Measurements from ENCODE around the gene NDOR1.

The NDOR1 gene

DNA sequence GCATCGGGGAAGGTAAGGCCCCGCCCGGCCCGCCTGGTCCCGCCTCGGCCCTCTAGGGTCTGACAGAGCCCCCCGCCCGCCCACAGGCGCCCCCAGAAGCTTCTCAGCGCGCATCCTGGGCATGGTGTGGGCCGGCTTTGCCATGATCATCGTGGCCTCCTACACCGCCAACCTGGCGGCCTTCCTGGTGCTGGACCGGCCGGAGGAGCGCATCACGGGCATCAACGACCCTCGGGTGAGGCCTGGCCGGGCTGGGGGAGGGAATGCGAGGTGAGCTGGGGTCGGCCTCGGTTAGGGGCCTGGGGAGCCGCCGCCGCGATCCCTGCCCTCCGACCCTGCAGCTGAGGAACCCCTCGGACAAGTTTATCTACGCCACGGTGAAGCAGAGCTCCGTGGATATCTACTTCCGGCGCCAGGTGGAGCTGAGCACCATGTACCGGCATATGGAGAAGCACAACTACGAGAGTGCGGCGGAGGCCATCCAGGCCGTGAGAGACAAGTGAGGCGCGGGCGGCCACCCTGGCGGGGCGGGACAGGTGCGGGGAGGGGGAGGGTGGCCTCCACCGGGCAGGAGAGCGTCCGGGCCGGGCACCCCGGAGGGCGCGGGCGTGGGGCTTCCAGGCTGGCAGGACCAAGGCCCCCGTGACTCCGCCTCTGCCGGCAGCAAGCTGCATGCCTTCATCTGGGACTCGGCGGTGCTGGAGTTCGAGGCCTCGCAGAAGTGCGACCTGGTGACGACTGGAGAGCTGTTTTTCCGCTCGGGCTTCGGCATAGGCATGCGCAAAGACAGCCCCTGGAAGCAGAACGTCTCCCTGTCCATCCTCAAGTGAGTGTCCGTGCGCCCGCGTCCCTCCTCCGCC, 42.8 kb upstream of the NDOR1 start:
- Histone ChIP-seq H3K36me3 (ENCODE audit: control insufficient read depth in 1 of 2, insufficient read depth in 2 of 2, low read length in 2 of 2) (no peaks in the 10 kb centered on the region), H3K4ac (ENCODE audit: low read depth, low read length) (no peak overlapping the region), H3K14ac (ENCODE audit: low read length) (no peak overlapping the region), H3K27ac (ENCODE audit: low read depth, low read length) (no peak overlapping the region), H4K12ac (ENCODE audit: low read depth, low read length) (no peak overlapping the region), H2BK5ac (ENCODE audit: low read depth, low read length, poor library complexity) (no peak overlapping the region), H2AK5ac (ENCODE audit: low read length) (no peak overlapping the region), H3K4me2 (ENCODE audit: low read length) (peak overlapping the region; percentile 24), H4K91ac (ENCODE audit: low read depth, low read length) (no peak overlapping the region), H2BK12ac (ENCODE audit: low read length) (no peak overlapping the region), H3K27me3 (ENCODE audit: insufficient read depth, low read length) (peaks cover 63% of the 10 kb centered on the region), H3K4me1 (ENCODE audit: control insufficient read depth in 1 of 2, insufficient read depth in 2 of 2, low read length in 2 of 2) (no peaks in the 10 kb centered on the region), H2AFZ (ENCODE audit: insufficient read depth, low read length, poor library complexity) (no peak overlapping the region), H3K18ac (ENCODE audit: low read length) (no peak overlapping the region), H3K79me2 (ENCODE audit: control insufficient read depth, insufficient read depth, low read length, poor library complexity) (no peaks in the 10 kb centered on the region), H3K4me3 (ENCODE audit: low read depth, low read length) (no peak overlapping the region), H3K9me3 (ENCODE audit: insufficient read depth, low read depth, low read length) (peaks cover 13% of the 10 kb centered on the region), H3K79me1 (ENCODE audit: low read length) (no peaks in the 10 kb centered on the region), H4K8ac (ENCODE audit: low read depth, low read length) (no peak overlapping the region), H3K9ac (ENCODE audit: low read length) (no peak overlapping the region), H2BK120ac (ENCODE audit: insufficient read depth, low read length, poor library complexity) (no peak overlapping the region), H3K23ac (ENCODE audit: low read length) (no peak overlapping the region)
- WGBS (ENCODE audit: extremely low coverage, insufficient coverage, insufficient read length), result no CpG with 5 or more reads among the region's 74 CpGs
- peak; percentile 13 to 62 for DNase-seq

DNA sequence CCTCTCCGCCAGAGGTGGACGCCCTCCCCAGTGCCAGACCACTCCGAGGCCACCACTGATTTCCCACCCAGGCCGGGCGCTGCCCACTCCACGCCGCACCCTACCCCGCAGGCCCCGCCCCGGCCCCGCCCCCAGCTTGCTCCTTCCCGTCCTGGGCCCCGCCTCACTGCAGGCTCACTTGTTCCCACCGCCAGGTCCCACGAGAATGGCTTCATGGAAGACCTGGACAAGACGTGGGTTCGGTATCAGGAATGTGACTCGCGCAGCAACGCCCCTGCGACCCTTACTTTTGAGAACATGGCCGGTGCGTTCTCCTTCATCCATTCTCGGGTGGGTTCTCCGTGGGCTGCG, 42.2 kb upstream of the NDOR1 start:
- no peak overlapping the region for H2BK12ac ChIP-seq (ENCODE audit: low read length)
- DNase-seq, result no peak
- H3K9me3 ChIP-seq (ENCODE audit: insufficient read depth, low read depth, low read length), result peaks cover 11% of the 10 kb centered on the region
- H3K79me1 ChIP-seq (ENCODE audit: low read length), result no peaks in the 10 kb centered on the region
- WGBS (ENCODE audit: extremely low coverage, insufficient coverage, insufficient read length), result no CpG with 5 or more reads among the region's 26 CpGs
- H2BK120ac ChIP-seq (ENCODE audit: insufficient read depth, low read length, poor library complexity), result no peak overlapping the region
- no peak overlapping the region for H3K4me3 ChIP-seq (ENCODE audit: low read depth, low read length)
- H4K91ac ChIP-seq (ENCODE audit: low read depth, low read length), result no peak overlapping the region
- no peak overlapping the region for H3K14ac ChIP-seq (ENCODE audit: low read length)
- no peaks in the 10 kb centered on the region for H3K36me3 ChIP-seq (ENCODE audit: control insufficient read depth in 1 of 2, insufficient read depth in 2 of 2, low read length in 2 of 2)
- no peaks in the 10 kb centered on the region for H3K79me2 ChIP-seq (ENCODE audit: control insufficient read depth, insufficient read depth, low read length, poor library complexity)
- H3K23ac ChIP-seq (ENCODE audit: low read length), result no peak overlapping the region
- H4K12ac ChIP-seq (ENCODE audit: low read depth, low read length), result no peak overlapping the region
- no peak overlapping the region for H3K18ac ChIP-seq (ENCODE audit: low read length)
- H4K8ac ChIP-seq (ENCODE audit: low read depth, low read length), result no peak overlapping the region
- no peak overlapping the region for H2AK5ac ChIP-seq (ENCODE audit: low read length)
- H3K27me3 ChIP-seq (ENCODE audit: insufficient read depth, low read length), result peaks cover 67% of the 10 kb centered on the region
- no peak overlapping the region for H2AFZ ChIP-seq (ENCODE audit: insufficient read depth, low read length, poor library complexity)
- no peak overlapping the region for H3K4ac ChIP-seq (ENCODE audit: low read depth, low read length)
- peak overlapping the region; percentile 20 for H3K4me2 ChIP-seq (ENCODE audit: low read length)
- peaks cover 0 to 2% of the 10 kb centered on the region in 2 experiments for H3K4me1 ChIP-seq (ENCODE audit: control insufficient read depth in 1 of 2, insufficient read depth in 2 of 2, low read length in 2 of 2)
- no peak overlapping the region for H2BK5ac ChIP-seq (ENCODE audit: low read depth, low read length, poor library complexity)
- no peak overlapping the region for H3K9ac ChIP-seq (ENCODE audit: low read length)
- H3K27ac ChIP-seq (ENCODE audit: low read depth, low read length), result no peak overlapping the region

DNA sequence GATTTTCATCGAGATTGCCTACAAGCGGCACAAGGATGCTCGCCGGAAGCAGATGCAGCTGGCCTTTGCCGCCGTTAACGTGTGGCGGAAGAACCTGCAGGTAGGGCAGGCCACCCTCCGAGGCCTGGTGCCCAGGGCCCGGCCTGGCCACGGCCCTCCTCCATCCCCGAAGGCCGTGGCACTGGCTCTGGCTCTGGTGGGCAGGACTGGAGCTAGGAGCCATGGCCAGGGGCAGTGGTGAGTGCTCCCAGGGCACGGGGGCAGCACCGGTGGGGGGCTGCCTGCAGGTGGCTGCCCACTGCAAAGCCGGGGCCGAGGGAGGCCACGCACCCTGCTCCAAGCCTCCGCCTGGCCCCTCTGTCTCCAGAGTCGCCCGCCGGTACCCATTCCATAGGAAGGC, 41.7 kb upstream of the NDOR1 start:
- peaks cover 71% of the 10 kb centered on the region for H3K27me3 ChIP-seq (ENCODE audit: insufficient read depth, low read length)
- H3K9ac ChIP-seq (ENCODE audit: low read length), result no peak overlapping the region
- no peak overlapping the region for H3K27ac ChIP-seq (ENCODE audit: low read depth, low read length)
- H3K36me3 ChIP-seq (ENCODE audit: control insufficient read depth in 1 of 2, insufficient read depth in 2 of 2, low read length in 2 of 2), result no peaks in the 10 kb centered on the region
- H3K79me2 ChIP-seq (ENCODE audit: control insufficient read depth, insufficient read depth, low read length, poor library complexity), result no peaks in the 10 kb centered on the region
- H3K4ac ChIP-seq (ENCODE audit: low read depth, low read length), result no peak overlapping the region
- peaks cover 11% of the 10 kb centered on the region for H3K9me3 ChIP-seq (ENCODE audit: insufficient read depth, low read depth, low read length)
- no peak overlapping the region for H3K4me2 ChIP-seq (ENCODE audit: low read length)
- H2AK5ac ChIP-seq (ENCODE audit: low read length), result no peak overlapping the region
- H4K91ac ChIP-seq (ENCODE audit: low read depth, low read length), result no peak overlapping the region
- no CpG with 5 or more reads among the region's 22 CpGs for WGBS (ENCODE audit: extremely low coverage, insufficient coverage, insufficient read length)
- H3K4me1 ChIP-seq (ENCODE audit: control insufficient read depth in 1 of 2, insufficient read depth in 2 of 2, low read length in 2 of 2), result peaks cover 0 to 4% of the 10 kb centered on the region in 2 experiments
- H3K14ac ChIP-seq (ENCODE audit: low read length), result no peak overlapping the region
- DNase-seq, result no peak
- no peak overlapping the region for H3K4me3 ChIP-seq (ENCODE audit: low read depth, low read length)
- H2BK120ac ChIP-seq (ENCODE audit: insufficient read depth, low read length, poor library complexity), result no peak overlapping the region
- H4K12ac ChIP-seq (ENCODE audit: low read depth, low read length), result no peak overlapping the region
- no peak overlapping the region for H2AFZ ChIP-seq (ENCODE audit: insufficient read depth, low read length, poor library complexity)
- no peak overlapping the region for H3K18ac ChIP-seq (ENCODE audit: low read length)
- H4K8ac ChIP-seq (ENCODE audit: low read depth, low read length), result no peak overlapping the region
- H2BK5ac ChIP-seq (ENCODE audit: low read depth, low read length, poor library complexity), result no peak overlapping the region
- no peak overlapping the region for H3K23ac ChIP-seq (ENCODE audit: low read length)
- H3K79me1 ChIP-seq (ENCODE audit: low read length), result no peaks in the 10 kb centered on the region
- H2BK12ac ChIP-seq (ENCODE audit: low read length), result no peak overlapping the region

DNA sequence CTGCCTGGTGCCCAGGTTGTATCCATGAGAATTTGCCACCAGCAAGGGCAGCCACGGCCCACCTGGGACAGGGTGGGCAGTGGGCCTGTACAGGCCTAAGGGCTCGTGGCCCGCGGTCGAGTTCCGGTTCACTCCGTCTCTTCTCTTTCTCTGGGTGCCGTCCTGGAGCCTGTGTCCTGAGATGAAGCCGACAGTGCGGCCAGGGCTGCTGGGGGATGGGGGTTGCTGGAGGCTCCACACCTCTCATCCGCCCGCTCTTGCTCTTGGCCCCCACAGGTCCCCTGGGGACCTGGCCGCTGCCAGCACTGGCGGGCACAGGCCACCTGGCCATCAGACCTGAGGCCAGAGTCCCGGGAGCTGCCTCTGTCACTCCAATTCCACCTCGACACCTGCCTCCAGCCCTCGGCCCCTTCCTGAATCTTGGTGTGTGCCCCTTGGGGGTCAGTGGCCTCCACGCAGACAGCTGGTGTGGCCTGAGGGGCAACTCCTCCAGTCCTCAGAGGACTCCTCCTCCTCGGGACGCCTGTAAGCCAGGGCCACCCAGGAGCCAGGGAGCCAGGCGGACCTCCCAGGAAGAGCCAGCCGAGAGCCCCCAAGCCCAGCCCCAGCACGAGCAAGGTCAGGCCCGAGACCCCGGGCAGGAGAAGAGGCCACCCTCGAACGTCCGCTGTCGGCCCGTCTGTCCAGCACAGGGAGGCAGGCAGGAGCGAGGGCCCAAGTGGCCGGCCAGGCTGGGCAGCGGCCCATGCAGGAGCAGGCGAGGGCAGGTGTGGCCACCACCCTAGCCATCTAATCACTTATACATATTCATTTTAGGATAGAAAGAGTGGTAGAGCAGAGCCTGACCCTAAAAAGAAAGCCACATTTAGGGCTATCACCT, 40.9 kb upstream of the NDOR1 start:
- H3K27ac ChIP-seq (ENCODE audit: low read depth, low read length), result no peak overlapping the region
- no peaks in the 10 kb centered on the region for H3K79me1 ChIP-seq (ENCODE audit: low read length)
- H4K12ac ChIP-seq (ENCODE audit: low read depth, low read length), result no peak overlapping the region
- H2BK5ac ChIP-seq (ENCODE audit: low read depth, low read length, poor library complexity), result no peak overlapping the region
- no peak overlapping the region for H3K4ac ChIP-seq (ENCODE audit: low read depth, low read length)
- peaks cover 0 to 10% of the 10 kb centered on the region in 2 experiments for H3K4me1 ChIP-seq (ENCODE audit: control insufficient read depth in 1 of 2, insufficient read depth in 2 of 2, low read length in 2 of 2)
- H3K4me3 ChIP-seq (ENCODE audit: low read depth, low read length), result no peak overlapping the region
- H3K79me2 ChIP-seq (ENCODE audit: control insufficient read depth, insufficient read depth, low read length, poor library complexity), result no peaks in the 10 kb centered on the region
- H3K4me2 ChIP-seq (ENCODE audit: low read length), result no peak overlapping the region
- no peak overlapping the region for H2AK5ac ChIP-seq (ENCODE audit: low read length)
- peaks cover 75% of the 10 kb centered on the region for H3K27me3 ChIP-seq (ENCODE audit: insufficient read depth, low read length)
- no peak for DNase-seq
- peaks cover 15% of the 10 kb centered on the region for H3K9me3 ChIP-seq (ENCODE audit: insufficient read depth, low read depth, low read length)
- H3K14ac ChIP-seq (ENCODE audit: low read length), result no peak overlapping the region
- H3K36me3 ChIP-seq (ENCODE audit: control insufficient read depth in 1 of 2, insufficient read depth in 2 of 2, low read length in 2 of 2), result no peaks in the 10 kb centered on the region
- H4K8ac ChIP-seq (ENCODE audit: low read depth, low read length), result no peak overlapping the region
- WGBS (ENCODE audit: extremely low coverage, insufficient coverage, insufficient read length), result no CpG with 5 or more reads among the region's 34 CpGs
- no peak overlapping the region for H4K91ac ChIP-seq (ENCODE audit: low read depth, low read length)
- H3K9ac ChIP-seq (ENCODE audit: low read length), result no peak overlapping the region
- H2BK120ac ChIP-seq (ENCODE audit: insufficient read depth, low read length, poor library complexity), result no peak overlapping the region
- no peak overlapping the region for H3K18ac ChIP-seq (ENCODE audit: low read length)
- no peak overlapping the region for H2AFZ ChIP-seq (ENCODE audit: insufficient read depth, low read length, poor library complexity)
- no peak overlapping the region for H2BK12ac ChIP-seq (ENCODE audit: low read length)
- no peak overlapping the region for H3K23ac ChIP-seq (ENCODE audit: low read length)

Measured in trophoblast cell (in vitro differentiated cells and primary cell).